Measurements from ENCODE around the gene RNU5B-1.
"Not testable (repeated sequence)": the region's sequence is repeated elsewhere in the genome, so short reads cannot be mapped to it uniquely, and the experiment has no call there.

RNU5B-1 gene

GRCh38 chr15:65349338-65349737 lies 44.9 kb downstream of the RNU5B-1 start:
- DNase-seq (ENCODE audit: low read depth): no peak
- no peak for TF ChIP-seq CTCF (IDR thresholded peaks at IDR 0.05; ENCODE audit: control insufficient read depth, insufficient read depth, low read depth, low read length, missing control alignments)

GRCh38 chr15:65351972-65352371 lies 47.5 kb downstream of the RNU5B-1 start:
- DNase-seq (ENCODE audit: low read depth); H3K4me3 ChIP-seq (ENCODE audit: control insufficient read depth, low read depth, low read length): not testable (repeated sequence)

More at GRCh38 chr15:65349338-65349737, 44.9 kb downstream of the RNU5B-1 start:
- H3K4me3 ChIP-seq (ENCODE audit: control insufficient read depth, low read depth, low read length): no peak overlapping the region

Data from AG09309 (cell line).